GOT3 (cell line): ENCODE data around the gene ACBD6.
"Not testable (repeated sequence)": the region's sequence is repeated elsewhere in the genome, so short reads cannot be mapped to it uniquely, and the experiment has no call there.

Experiments used
- DNase-seq: peaks from one replicate; lab custom pipeline; 2025; ENCODE audit warnings: mixed read lengths; lab: John Stamatoyannopoulos, UW

Gene ACBD6

GRCh38 chr1:180415236-180415848 lies 87.0 kb downstream of the ACBD6 start:
- no peak for DNase-seq

- no peak for DNase-seq
Measured at GRCh38 chr1:180412583-180412982, 89.8 kb downstream of the ACBD6 start.

GRCh38 chr1:180408128-180408527 lies 94.2 kb downstream of the ACBD6 start:
- not testable (repeated sequence) for DNase-seq

- DNase-seq = no peak
Measured at GRCh38 chr1:180407051-180407450, 95.3 kb downstream of the ACBD6 start.

GRCh38 chr1:180402551-180402950 lies 99.8 kb downstream of the ACBD6 start:
- no peak for DNase-seq

GRCh38 chr1:180402001-180402400 lies 100.4 kb downstream of the ACBD6 start:
- no peak for DNase-seq

- DNase-seq = no peak
Measured at GRCh38 chr1:180397175-180397574, 105.2 kb downstream of the ACBD6 start.

GRCh38 chr1:180392427-180393145 lies 109.8 kb downstream of the ACBD6 start:
- DNase-seq = no peak

- no peak for DNase-seq
Measured at GRCh38 chr1:180392020-180392419, 110.4 kb downstream of the ACBD6 start.

GRCh38 chr1:180387413-180387812 lies 115.0 kb downstream of the ACBD6 start:
- DNase-seq = no peak

GRCh38 chr1:180386745-180387367 lies 115.5 kb downstream of the ACBD6 start:
- DNase-seq = no peak

GRCh38 chr1:180385144-180385543 lies 117.2 kb downstream of the ACBD6 start:
- no peak for DNase-seq

GRCh38 chr1:180384286-180385005 lies 117.9 kb downstream of the ACBD6 start:
- no peak for DNase-seq

- DNase-seq = no peak
Measured at GRCh38 chr1:180382326-180383115, 119.9 kb downstream of the ACBD6 start.

GRCh38 chr1:180381184-180381580 lies 121.2 kb downstream of the ACBD6 start:
- DNase-seq = no peak

- DNase-seq = no peak
Measured at GRCh38 chr1:180380259-180381183, 121.9 kb downstream of the ACBD6 start.

- no peak for DNase-seq
Measured at GRCh38 chr1:180376800-180377199, 125.6 kb downstream of the ACBD6 start.

GRCh38 chr1:180376253-180376652 lies 126.1 kb downstream of the ACBD6 start:
- no peak for DNase-seq

- DNase-seq = no peak
Measured at GRCh38 chr1:180372728-180373127, 129.6 kb downstream of the ACBD6 start.

GRCh38 chr1:180370597-180370996 lies 131.8 kb downstream of the ACBD6 start:
- DNase-seq = no peak

GRCh38 chr1:180370188-180370587 lies 132.2 kb downstream of the ACBD6 start:
- no peak for DNase-seq
